Adrenal gland (tissue), 12 donors: ENCODE measurements around the gene SLC24A3. TPM values are rescaled to one million over a fixed set of nuclear protein-coding genes. Genes with fewer than 3 reads are reported as not detected.

Experiments
- DNase-seq, 7 donors: peaks; one replicate each; pipeline ENCODE4 v3.0.0-alpha.2; 2019 to 2020
- H3K27ac ChIP-seq, 5 donors: fragments of 200-600 bp; sonication (generic) in 4 of 5; 1 replicate in 3 of 5; 2 replicates in 2 of 5; pipeline versions ENCODE4 v1.5.1 to v1.8.0; 2016 to 2020; ENCODE audit warnings: mild to moderate bottlenecking in 1 of 5
- H3K27me3 ChIP-seq: fragments of 200-600 bp; 2 replicates; pipeline ENCODE4 v1.8.0; 2021
- H3K36me3 ChIP-seq, 2 donors: fragments of 200-600 bp; replicated peaks in 1 of 2; 1 replicate in 1 of 2; 2 replicates in 1 of 2; pipeline versions ENCODE4 v1.5.1 to v1.8.0; 2018 to 2022
- H3K4me1 ChIP-seq, 2 donors: fragments of 200-600 bp; replicated peaks in 1 of 2; 1 replicate in 1 of 2; 2 replicates in 1 of 2; pipeline versions ENCODE4 v1.5.1 to v1.8.0; 2018 to 2021
- H3K4me3 ChIP-seq, 4 donors: fragments of 200-600 bp; sonication (generic) in 3 of 4; one replicate each; pipeline ENCODE4 v1.5.1; 2016 to 2018
- H3K9me3 ChIP-seq, 3 donors: fragments of 200-600 bp; sonication (generic) in 1 of 3; replicated peaks in 1 of 3; 1 replicate in 2 of 3; 2 replicates in 1 of 3; pipeline versions ENCODE4 v1.5.1 to v1.8.0; 2016 to 2021
- POLR2A ChIP-seq, 2 donors: fragments of 450-650 bp; IDR thresholded peaks; one replicate each; pipeline ENCODE4 v1.6.1; 2017; ENCODE audit warnings: antibody characterized with exemption in 2 of 2, mild to moderate bottlenecking in 2 of 2, moderate library complexity in 1 of 2
- WGBS, 4 donors: extraction: QIAGEN DNeasy Blood & Tissue Kit in 2 of 4; methylation state at CpG; one replicate each; pipeline versions ENCODE4 v1.1.5 to v1.1.7; 2013 to 2017; 5-methylcytosine and 5-hydroxymethylcytosine counted together
- intact Hi-C, 2 donors: fragments of 100-400 bp; cut with DNase I; formaldehyde crosslinking; loops; one replicate each; pipeline versions ENCODE4 v1.14.1 to v1.15.0; 2022 to 2023
- polyA plus RNA-seq, 3 donors: library from polyadenylated mRNA; stranded (reverse); fragments of 200-250 nt in 2 of 3; fragments of 350-450 nt in 1 of 3; fragmentation: Illumina TruSeq in 1 of 3; extraction: RNeasy Lipid Tissue Mini Kit (QIAGEN cat#74804) in 1 of 3; gene quantifications; one replicate each; pipeline ENCODE4 v1.2.3, GENCODE V29; 2013 to 2014
- total RNA-seq, 9 donors: library from RNA; depleted of rRNA in 4 of 9; stranded (reverse); fragments of >200 nt in 4 of 9; fragments of 120-200 nt in 1 of 9; fragmentation: NEBNext Ultra II Directional in 1 of 9; extraction: Animal tissue kit (Norgen Biotek cat#: 25700) in 1 of 9; gene quantifications; one replicate each; pipeline versions ENCODE4 v1.1.0 to v1.2.4, GENCODE V29; 2013 to 2023
- TF ChIP-seq, protein P1 (sequence below), 6 experiments: fragments of 450-650 bp in 4 of 6; fragments of 200-600 bp in 2 of 6; sonication (generic) in 1 of 6; IDR thresholded peaks; 1 replicate in 5 of 6; 2 replicates in 1 of 6; pipeline versions ENCODE4 v1.5.1 to v1.8.0; 2016 to 2021; ENCODE audit warnings: antibody characterized with exemption in 6 of 6, mild to moderate bottlenecking in 2 of 6, moderate library complexity in 1 of 6
- donor health status: healthy with polysubstance abuse.
- donor health status: Bipolar disorder and iron deficiency.
- donor health status: DM: yes; HTN: yes; CAD: no.
- donor health status: DM: no; HTN: no; CAD: no.
- donor health status: DM: no; HTN: no; CAD: no.
- donor health status: DM: yes; HTN: yes; CAD: no.

SLC24A3 gene
- total and polyA plus RNA-seq, 12 donors = 0.89 to 44.4 (median 2.7) TPM

DNA sequence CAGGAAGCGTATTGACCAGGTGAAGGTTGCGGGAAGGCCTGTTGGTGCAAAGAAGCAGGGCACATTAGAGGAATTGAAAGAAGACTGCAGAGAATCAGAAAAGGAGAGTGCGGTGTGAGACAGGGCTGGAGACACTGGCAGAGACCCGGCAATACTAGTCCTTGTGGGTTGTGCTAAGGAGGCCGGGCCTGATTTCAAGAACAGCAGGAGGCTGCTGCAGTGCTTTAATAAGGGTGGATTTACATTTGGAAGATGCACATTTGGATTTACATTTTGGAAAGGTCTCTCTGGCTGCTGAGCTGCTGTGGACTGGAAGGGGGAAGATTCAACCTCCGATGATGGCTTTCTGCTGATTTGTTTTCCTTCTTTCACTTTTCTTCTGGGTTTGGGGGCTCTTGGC, 167.8 kb downstream of the SLC24A3 start:
- no peak overlapping the region for H3K4me3 ChIP-seq
- H3K9me3 ChIP-seq = no peaks in the 10 kb centered on the region
- H3K27ac ChIP-seq = no peak overlapping the region
- intact Hi-C loops = no loop called here
- no peaks in the 10 kb centered on the region for H3K36me3 ChIP-seq
- no peak for TF ChIP-seq POLR2A (IDR thresholded peaks at IDR 0.05)
- TF ChIP-seq, protein P1, sequence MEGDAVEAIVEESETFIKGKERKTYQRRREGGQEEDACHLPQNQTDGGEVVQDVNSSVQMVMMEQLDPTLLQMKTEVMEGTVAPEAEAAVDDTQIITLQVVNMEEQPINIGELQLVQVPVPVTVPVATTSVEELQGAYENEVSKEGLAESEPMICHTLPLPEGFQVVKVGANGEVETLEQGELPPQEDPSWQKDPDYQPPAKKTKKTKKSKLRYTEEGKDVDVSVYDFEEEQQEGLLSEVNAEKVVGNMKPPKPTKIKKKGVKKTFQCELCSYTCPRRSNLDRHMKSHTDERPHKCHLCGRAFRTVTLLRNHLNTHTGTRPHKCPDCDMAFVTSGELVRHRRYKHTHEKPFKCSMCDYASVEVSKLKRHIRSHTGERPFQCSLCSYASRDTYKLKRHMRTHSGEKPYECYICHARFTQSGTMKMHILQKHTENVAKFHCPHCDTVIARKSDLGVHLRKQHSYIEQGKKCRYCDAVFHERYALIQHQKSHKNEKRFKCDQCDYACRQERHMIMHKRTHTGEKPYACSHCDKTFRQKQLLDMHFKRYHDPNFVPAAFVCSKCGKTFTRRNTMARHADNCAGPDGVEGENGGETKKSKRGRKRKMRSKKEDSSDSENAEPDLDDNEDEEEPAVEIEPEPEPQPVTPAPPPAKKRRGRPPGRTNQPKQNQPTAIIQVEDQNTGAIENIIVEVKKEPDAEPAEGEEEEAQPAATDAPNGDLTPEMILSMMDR (IDR thresholded peaks at IDR 0.05) = no peak
- 84 to 94% (median 88%) methylated on average over 6 of the region's 6 CpGs for WGBS, 4 donors
- no peaks in the 10 kb centered on the region for H3K4me1 ChIP-seq
- no peak for DNase-seq
- H3K27me3 ChIP-seq = no peaks in the 10 kb centered on the region

DNA sequence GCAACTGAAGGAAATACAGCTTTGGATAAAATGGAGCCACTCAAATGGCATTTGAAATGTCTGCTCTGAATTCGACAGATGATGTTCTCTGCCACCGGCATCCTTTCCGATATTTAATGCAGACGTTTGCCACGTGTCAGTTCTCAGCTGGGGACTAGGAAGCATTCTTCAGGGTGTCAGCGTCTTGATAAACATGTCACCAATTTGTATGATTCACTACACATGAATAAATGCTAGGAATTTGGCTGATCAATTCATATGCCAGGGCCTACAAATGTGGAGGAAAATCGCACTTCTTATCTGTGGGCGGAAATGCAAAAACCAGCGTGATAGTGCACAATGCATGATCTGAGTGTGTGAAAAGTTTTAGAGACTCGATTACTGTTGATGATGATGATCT, 169.5 kb downstream of the SLC24A3 start:
- Histone ChIP-seq H3K9me3 (no peaks in the 10 kb centered on the region), H3K36me3 (no peaks in the 10 kb centered on the region), H3K4me3 (no peak overlapping the region), H3K27ac (no peak overlapping the region), H3K27me3 (no peaks in the 10 kb centered on the region), H3K4me1 (no peaks in the 10 kb centered on the region)
- WGBS, 4 donors = 85 to 90% (median 86%) methylated on average over 10 of the region's 10 CpGs
- intact Hi-C loops = no loop called here
- no peak for TF ChIP-seq POLR2A (IDR thresholded peaks at IDR 0.05)
- TF ChIP-seq, protein P1 (IDR thresholded peaks at IDR 0.05) = no peak
- no peak for DNase-seq

- H3K9me3 ChIP-seq = no peaks in the 10 kb centered on the region
- H3K36me3 ChIP-seq = no peaks in the 10 kb centered on the region
- intact Hi-C loops = no loop called here
- DNase-seq = no peak
- no peaks in the 10 kb centered on the region for H3K27me3 ChIP-seq
- no peak overlapping the region for H3K27ac ChIP-seq
- WGBS, 4 donors = 65 to 70% (median 69%) methylated on average over 9 of the region's 9 CpGs
- TF ChIP-seq, protein P1 (IDR thresholded peaks at IDR 0.05) = no peak
- no peak for TF ChIP-seq POLR2A (IDR thresholded peaks at IDR 0.05)
- no peaks in the 10 kb centered on the region for H3K4me1 ChIP-seq
- no peak overlapping the region for H3K4me3 ChIP-seq
Observed at GRCh38 chr20:19382386-19383340, 170.2 kb downstream of the SLC24A3 start.

GRCh38 chr20:19384940-19385339, 172.5 kb downstream of the SLC24A3 start:
- H3K4me1 ChIP-seq = no peaks in the 10 kb centered on the region
- H3K9me3 ChIP-seq = no peaks in the 10 kb centered on the region
- no peaks in the 10 kb centered on the region for H3K27me3 ChIP-seq
- TF ChIP-seq, protein P1 (IDR thresholded peaks at IDR 0.05) = no peak
- no peak for TF ChIP-seq POLR2A (IDR thresholded peaks at IDR 0.05)
- no peak overlapping the region for H3K4me3 ChIP-seq
- no peak overlapping the region for H3K27ac ChIP-seq
- no peak for DNase-seq
- H3K36me3 ChIP-seq = no peaks in the 10 kb centered on the region
- intact Hi-C loops = no loop called here
